Measurements from ENCODE around the gene NKPD1.

Gene NKPD1

DNA sequence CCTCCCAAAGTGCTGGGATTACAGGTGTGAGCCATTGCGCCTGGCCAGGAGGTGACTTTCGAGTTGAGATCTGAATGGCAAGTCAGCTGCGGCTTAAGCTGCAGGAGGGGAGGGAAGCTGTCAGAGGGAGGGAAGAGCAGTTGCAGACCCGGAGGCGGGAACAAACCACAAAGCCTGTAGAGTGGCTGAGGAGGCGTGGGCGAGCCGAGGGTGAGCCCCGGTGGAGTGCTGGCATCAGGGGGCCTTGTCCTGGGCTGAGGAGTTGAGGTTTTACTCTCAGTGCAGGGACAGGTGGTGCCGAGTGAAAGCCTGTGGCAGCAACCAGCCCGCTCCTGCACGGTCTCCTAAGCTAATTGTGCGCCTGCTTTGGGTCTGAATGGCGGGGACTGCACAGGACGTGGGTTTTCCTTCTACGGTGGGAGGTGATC, 43.6 kb downstream of the NKPD1 start:
- DNase-seq (ENCODE audit: low read depth) = peak; percentile 64

DNA sequence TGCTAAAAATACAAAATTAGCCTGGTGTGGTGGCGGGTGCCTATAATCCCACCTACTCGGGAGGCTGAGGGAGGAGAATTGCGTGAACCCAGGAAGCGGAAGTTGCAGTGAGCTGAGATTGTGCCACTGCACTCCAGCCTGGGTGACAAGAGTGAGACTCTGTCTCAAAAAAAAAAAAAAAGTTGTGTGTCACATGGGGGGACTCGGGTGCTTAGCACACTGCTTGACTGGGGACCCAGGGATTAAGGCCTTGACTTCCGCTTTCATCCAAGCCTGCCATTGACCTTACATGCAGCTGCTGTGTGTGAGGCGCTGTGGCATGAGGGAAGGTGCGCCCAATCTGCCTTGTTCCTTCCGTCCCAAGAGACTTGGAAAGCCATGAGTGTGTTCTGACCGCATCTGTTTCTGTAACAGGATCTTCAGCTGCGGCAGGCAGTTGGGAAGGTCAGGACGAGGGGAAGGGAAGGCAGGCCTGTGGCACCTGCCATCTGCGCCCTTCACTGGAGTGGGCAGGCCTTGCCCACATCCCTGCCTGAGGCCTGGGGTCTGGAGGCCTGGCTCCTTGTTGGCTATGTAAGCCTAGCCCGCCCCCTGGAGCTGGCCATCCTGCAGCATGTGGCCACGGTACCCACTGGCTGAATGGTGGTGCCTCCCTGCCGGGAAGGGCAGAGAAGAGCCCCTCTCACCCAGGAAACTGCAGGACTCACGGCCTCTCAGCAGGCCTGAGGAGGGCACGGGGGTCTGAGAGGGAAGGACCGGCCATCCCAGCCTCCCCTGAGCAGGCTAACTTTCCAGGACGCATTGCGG, 44.8 kb downstream of the NKPD1 start:
- no peak for DNase-seq (ENCODE audit: low read depth)

GRCh38 chr19:45114116-45114515, 46.7 kb downstream of the NKPD1 start:
- no peak for DNase-seq (ENCODE audit: low read depth)

GRCh38 chr19:45113628-45114027, 47.2 kb downstream of the NKPD1 start:
- no peak for DNase-seq (ENCODE audit: low read depth)

DNA sequence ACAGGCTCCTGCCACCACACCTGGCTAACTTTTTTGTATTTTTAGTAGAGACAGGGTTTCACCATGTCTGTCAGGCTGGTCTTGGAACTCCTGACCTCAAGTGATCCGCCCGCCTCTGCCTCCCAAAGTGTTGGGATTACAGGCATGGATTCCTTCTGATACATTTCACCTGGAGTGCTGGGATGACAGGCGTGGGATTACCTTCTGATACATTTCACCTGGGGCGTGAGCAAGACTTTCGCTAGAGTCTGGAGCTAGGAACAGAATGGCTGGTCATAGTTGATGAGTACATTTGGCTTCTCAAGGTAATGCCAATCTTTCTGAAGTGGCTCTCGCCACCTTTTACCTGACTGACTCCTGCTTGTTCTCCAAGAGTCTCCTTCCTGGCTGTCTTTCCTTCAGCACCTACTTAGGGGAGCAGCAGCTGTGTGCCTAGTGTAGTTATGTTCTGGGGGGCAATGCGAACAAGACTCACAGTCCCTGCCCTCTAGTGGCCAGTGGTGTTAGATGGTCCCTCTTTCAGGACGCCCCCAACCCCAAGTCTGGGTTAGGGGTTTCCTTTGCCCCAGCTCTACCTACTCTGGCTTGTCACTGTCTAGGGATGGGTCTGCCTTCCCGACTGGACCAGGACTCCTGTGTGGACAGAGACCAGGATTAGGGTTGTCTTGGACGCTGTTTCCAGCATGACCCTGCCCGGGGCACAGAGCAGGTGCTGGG, 48.5 kb downstream of the NKPD1 start:
- no peak for DNase-seq (ENCODE audit: low read depth)
